Right renal cortex interstitium (tissue), 3 donors: ENCODE measurements around the gene SLC41A2. TPM values are rescaled to one million over a fixed set of nuclear protein-coding genes. Genes with fewer than 3 reads are reported as not detected.
"Not testable (repeated sequence)": the region's sequence is repeated elsewhere in the genome, so short reads cannot be mapped to it uniquely, and the experiment has no call there.

Experiments used
- DNase-seq, 3 donors: peaks; one replicate each; pipeline ENCODE4 v3.0.0-alpha.2; 2013; ENCODE audit warnings: low read depth in 3 of 3, low spot score in 2 of 3
- polyA plus RNA-seq, 3 donors: library from polyadenylated mRNA; unstranded; fragments of 120-200 nt; gene quantifications; one replicate each; pipeline ENCODE4 v1.2.1, GENCODE V29; 2013; ENCODE audit not compliant: insufficient read length in 3 of 3

The SLC41A2 gene
- polyA plus RNA-seq, 3 donors: 4.3 to 5.7 (median 4.6) TPM

- DNase-seq: no peak
These were observed 6.7 kb upstream of the SLC41A2 start for GRCh38 chr12:104964856-104965205.

- DNase-seq: no peak
These were observed 6.2 kb upstream of the SLC41A2 start for GRCh38 chr12:104964167-104964855.

DNA sequence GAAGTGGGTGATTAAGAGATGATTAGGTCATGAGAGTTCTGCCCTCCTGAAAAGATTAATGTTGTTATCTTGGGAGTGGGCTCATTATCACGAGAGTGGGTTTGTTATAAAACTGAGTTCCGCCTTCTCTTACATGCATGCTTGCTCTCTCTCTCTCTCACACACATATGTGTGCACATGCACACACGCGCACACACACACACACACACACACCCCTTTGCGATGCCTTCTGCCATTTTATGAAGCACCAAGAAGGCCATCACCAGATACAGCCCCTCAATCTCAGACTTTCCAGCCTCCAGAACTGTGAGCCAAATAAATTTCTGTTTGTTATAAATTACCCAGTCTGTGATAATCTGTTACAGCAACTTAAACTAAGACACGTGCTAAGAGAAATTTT is 5.7 kb upstream of the SLC41A2 start:
- DNase-seq: no peak

- no peak for DNase-seq
These were observed 2.4 kb upstream of the SLC41A2 start for GRCh38 chr12:104960464-104960863.

GRCh38 chr12:104959335-104959841 is 1.3 kb upstream of the SLC41A2 start:
- no peak for DNase-seq

GRCh38 chr12:104958805-104959334 is 780 bp upstream of the SLC41A2 start:
- DNase-seq: no peak

GRCh38 chr12:104957719-104958000 is 430 bp downstream of the SLC41A2 start:
- DNase-seq: no peak

DNA sequence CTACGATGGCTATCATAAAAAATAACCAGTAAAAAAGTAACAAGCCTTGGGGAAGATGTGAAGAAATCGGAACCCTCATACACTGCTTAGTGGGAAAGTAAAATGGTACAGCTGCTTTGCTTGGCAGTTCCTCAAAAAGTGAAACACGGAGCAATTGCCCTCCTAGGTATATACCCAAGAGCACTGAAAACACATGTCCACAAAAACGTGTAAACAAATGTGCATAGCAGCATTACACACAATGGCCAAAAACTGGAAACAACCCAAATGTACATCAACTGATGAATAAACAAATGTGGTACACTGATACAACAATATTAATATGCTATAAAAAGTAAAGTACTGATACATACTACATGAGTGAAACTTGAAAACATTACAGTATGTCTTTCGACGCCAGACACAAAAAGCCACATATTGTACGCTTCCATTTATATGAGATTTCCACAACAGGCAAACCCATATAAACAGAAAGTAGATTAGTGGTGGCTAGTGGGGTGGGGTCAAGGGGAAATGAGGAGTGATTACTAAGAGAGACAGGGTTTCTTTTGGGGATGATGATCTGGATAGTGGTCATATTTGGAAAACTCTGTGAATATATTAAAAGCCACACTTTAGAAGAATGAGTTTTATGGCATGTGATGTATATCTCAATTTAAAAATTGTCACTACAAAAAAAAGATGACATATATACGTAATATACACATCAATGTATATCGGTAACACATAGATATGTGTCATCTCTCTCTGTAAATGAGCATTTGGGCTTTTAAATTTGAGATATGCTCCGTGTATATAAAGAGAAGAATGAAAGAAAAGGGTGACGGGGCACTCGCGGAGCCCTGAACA is 996 bp downstream of the SLC41A2 start:
- no peak for DNase-seq

DNA sequence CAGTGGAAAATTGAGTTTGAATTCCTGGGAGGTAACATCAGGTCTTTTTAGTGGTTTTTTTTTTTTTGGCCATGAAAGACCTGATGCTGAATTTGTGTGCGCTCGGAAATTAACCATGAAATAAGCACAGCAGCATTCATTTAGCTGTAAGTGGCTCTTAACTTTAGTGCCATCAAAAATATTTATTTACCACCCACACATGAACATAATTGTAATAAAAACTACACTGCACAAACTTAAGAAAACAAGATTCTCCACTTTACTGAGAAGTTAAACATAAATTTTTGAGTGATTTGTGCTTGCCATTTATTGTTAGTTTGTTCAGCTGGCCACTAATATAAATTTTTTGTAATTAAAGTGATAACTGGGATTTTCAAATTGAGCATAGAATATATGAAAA is 2.4 kb downstream of the SLC41A2 start:
- DNase-seq: no peak

DNA sequence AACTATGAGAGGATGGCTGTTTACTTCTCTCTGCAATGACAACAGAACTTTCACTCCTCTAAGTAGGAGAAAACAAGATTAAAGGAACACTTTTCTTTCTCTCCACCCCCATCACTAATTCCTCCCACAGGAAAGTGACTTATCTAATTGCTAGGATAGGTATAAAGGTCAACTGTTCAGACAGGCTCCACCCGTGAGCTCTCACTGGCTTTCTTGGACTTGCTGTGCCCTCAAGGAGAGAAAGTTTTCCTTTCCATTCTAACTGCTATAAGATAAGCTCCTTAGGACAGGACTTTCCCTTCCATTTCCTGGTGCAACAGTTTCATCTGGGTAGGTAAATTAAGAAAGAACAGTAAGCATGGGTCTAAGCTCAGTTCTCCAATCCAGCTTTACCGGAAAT is 4.8 kb downstream of the SLC41A2 start:
- no peak for DNase-seq

DNA sequence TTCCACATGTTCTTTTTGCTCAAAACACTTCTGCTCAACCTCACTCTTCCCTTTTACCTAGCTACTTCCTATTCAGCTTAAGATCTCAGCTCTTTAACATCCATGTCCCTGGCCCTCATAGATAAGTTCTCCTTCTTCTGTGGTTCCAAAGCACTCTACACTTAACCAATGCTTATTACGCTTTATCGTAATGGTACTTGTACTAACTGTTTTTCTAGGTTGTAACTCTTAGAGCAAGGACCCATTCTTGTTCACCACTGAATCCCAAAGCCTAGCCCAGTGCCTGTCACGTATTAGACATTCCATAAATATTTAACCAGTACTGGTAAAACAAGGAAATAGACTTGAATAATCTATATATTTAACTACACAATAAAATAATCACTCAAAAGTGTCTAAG is 5.3 kb downstream of the SLC41A2 start:
- no peak for DNase-seq

DNA sequence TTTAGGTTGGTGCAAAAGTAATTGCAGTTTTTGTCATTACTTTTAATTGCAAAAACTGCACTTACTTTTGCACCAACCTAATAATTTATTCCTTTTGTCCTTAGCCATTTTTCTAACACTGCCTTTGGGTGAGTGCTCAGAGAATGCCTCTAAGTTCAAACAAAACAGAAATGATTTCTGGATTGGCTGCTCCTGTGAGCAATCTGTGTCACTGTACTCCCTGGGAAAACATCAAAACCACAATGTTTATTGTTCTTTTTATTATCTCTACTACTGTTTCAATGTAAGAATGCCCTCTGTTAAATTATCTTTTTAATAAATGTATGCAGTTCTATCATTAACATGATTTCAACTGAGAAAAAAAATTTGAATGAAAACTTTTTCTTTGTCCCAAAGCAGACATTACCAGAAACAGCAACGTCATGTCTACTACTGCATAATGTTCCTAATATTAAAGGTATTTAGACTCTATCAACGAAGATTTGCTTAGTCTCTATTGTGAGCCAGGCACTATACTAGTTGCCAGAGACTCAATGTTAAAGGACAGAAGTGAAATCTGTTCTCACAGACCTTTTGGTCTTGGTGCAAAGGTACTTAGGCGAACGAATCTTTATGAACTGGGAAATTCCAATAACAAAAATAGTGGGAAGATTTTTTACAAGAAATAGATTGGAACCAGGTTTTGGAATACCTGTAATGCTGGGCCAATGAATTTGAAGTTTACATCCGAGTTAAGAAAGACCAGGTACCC is 6.2 kb downstream of the SLC41A2 start:
- no peak for DNase-seq

DNA sequence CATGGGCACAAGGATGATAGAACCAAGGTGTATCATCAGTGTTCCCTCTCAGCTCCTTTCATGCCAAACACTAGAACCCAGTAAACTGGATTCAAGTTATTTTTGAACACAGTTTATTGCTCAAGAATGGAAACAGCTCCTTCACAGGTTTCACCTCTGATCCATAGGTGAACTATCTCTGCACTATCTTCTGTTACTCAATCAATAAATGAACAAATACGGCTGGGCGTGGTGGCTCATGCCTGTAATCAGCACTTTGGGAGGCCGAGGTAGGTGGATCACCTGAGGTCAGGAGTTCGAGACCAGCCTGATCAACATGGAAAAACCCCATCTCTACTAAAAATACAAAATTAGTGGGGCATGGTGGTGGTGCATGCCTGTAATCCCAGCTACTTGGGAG is 9.4 kb downstream of the SLC41A2 start:
- not testable (repeated sequence) for DNase-seq

DNA sequence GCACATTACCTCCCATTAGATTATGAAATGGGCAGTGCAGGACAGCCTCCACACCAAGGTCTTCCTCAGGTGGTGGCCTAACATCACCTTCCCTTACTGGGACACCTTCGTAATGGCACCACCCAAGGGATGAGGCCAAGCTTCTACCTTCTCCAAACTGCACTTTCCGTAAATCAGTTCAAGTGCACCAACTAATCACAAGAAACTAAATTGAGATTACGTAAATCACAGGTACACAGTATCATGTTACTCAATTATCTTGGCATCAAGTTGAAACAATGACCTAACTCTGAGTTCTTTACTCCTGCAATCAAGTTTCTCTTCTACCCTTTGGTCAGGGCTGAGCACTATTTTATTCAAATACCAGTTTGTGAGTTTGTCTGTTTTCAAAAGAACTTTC is 13.8 kb downstream of the SLC41A2 start:
- DNase-seq: no peak

GRCh38 chr12:104943401-104943800 is 14.7 kb downstream of the SLC41A2 start:
- DNase-seq: not testable (repeated sequence)

GRCh38 chr12:104942075-104942474 is 16.0 kb downstream of the SLC41A2 start:
- no peak for DNase-seq

GRCh38 chr12:104941454-104941853 is 16.6 kb downstream of the SLC41A2 start:
- no peak for DNase-seq

- no peak for DNase-seq
These were observed 19.0 kb downstream of the SLC41A2 start for GRCh38 chr12:104939089-104939488.

DNA sequence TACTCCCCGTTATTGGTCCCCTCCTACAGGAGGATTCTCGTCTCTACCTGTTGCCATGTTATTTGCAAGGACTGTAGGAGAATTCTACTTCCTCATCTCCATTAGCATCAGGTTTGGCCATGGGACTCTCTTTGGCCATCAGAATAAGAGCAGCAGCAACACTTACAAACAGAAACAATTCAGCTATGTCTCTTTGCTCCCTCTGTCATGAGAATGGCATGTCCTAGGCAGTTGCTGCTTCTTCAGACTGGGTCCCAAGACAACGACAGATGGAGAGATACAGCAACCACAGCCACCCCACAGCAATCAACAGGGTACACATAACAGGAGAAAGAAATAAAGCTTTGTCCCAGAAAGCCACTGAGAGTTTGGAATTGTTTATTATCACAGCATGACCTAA is 19.7 kb downstream of the SLC41A2 start:
- DNase-seq: no peak

DNA sequence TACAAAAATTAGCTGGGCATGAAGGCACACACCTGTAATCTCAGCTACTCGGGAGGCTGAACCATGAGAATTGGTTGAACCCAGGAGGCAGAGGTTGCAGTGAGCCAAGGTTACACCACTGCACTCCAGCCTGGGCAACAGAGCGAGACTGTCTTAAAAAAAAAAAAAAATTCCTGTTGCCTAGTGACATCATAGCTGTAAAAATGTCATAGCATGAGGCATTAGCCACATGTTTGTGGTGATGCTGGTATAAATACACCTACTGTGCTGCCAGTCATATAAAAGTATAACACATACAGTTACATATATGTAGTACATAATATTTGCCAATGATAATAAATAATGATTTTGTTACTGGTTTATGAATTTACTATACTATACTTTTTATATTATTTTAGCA is 22.2 kb downstream of the SLC41A2 start:
- DNase-seq: no peak

- DNase-seq: no peak
These were observed 24.3 kb downstream of the SLC41A2 start for GRCh38 chr12:104933778-104934177.
